CD4-positive, alpha-beta T cell treated with Interferon alpha-2 for 1 hour (primary cell): ENCODE results near the gene SLC27A3.

Experiments
- DNase-seq, 2 donors: peaks; one replicate each; pipeline ENCODE4 v3.0.0-alpha.2; 2020 to 2022

The SLC27A3 gene

DNA sequence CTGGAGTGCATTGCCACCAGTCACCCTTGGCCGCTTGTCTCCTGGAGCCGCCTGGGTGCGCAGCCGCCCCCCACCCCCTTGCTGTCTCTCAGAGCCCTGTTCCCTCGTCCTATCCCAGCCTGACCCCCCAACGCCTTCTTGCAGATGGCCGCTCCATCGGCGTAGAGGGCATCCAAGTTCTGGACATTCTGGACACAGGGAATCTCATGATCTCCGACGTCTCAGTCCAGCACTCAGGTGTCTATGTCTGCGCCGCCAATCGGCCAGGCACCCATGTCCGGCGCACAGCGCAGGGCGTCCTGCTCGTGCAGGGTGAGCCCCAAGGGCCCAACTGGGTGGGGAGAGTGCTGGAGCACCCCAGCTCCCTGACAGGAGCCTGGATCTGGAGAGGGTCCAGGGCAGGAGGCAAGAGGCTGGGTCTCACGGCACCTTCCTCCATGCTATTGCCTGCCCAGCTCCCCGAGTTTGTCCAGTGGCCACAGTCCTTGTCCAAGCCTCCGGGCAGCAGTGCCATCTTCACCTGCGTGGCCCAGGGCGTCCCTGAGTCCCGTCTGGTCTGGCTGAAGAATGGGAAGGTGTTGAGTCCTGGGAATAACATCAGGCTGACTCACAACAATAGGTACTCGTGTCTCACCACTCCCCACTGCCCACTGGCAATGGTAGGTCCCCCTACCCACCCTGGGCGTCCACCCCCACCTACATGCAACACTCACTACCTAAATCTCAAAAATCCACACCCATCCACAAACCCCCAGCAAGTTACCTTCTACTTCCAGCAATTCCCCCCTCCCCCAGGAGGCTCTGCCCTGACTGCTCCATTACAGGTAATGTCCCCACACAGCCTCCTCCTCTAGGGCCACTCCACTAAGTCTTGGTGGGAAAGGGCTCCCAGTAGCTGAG is 24.6 kb downstream of the SLC27A3 start:
- no peak for DNase-seq

DNA sequence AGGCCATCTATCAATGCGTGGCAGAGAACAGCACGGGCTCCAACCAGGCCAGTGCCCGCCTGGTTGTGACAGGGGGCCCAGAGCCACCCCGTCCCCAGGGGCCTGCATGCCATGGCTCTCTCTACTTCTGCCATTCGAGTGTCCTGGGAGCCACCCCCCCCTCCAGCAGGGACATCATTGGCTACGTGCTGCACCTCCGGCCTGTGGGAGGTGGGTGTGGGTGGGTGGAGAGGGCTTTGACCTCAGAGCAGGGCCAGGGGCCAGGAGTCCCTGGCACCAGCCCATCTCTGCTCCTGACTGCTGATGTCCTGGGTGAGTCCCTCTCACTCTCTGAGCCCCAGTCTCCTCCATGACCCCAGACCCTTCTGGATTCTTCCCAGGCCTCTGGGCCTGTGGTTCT is 25.3 kb downstream of the SLC27A3 start:
- no peak for DNase-seq

DNA sequence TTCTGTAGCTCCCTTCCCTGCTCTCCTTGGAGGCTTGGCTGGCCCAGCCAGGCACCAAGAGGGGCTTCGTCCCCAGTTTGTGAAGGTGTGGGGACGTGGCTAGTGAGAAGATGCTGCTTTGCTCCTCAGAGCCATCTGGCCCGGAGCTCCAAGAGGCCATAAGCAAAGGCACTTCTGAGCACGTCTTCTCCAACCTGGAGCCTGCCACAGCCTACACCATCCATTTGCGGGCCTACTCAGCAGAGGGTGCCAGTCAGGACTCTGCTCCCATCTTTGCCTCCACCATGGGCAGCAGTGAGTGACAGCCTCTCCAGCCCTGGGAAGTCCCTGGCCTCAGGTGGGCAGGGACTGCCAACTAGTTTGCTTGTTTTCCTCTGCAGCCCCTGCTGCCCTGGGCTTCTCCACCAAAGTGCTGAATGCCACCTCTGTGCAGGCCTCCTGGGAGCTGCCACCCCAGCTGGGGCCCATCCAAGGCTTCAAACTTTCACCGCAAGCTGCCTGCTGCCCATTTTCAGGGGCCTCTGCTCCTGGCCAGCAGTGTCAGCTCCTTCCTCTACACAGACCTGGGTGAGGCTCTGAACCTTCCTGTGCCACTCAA is 25.9 kb downstream of the SLC27A3 start:
- no peak for DNase-seq

DNA sequence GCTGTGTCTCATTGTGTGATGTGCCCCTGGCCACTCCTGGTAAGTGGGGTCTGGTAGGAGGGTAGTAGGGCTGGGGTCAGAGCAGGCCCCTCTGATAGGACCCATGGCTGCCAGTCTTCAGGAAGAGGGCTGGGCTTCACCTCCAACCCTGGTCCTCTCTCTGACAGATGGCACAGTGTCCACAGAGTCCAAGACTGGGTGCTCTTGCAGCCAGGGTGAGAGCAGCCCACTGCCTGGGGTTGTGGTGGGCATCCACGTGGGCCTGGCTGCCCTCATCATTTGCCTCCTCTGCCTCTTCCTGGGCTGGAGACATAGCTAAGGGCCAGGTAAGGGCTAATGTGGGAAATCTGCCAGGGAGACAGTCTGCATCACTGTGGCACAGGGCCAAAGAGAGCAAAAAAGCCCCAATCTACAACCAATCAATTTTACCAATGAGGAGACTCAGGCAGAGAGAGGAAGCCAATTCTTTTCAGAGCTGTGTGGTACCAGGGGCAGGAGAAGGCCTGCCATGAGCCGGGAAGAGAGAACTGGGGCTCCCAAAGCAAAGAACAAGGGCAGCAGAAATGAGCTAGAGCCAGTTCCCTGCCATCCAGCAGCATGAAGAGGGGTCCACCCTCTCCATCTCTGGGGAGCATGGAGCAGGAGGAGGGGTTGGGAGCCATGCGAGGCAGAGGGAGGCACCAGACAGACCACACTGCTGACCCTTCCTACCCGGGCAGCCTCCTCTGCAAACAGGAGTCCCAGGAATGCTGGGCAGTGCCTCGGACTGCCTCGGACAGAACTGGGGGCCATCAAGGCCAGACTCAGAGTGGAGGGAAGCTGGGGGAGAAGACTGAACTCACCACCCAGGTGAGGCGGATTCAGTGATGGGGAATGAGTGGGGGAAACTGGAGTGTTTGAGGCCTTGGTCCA is 26.8 kb downstream of the SLC27A3 start:
- no peak for DNase-seq

DNA sequence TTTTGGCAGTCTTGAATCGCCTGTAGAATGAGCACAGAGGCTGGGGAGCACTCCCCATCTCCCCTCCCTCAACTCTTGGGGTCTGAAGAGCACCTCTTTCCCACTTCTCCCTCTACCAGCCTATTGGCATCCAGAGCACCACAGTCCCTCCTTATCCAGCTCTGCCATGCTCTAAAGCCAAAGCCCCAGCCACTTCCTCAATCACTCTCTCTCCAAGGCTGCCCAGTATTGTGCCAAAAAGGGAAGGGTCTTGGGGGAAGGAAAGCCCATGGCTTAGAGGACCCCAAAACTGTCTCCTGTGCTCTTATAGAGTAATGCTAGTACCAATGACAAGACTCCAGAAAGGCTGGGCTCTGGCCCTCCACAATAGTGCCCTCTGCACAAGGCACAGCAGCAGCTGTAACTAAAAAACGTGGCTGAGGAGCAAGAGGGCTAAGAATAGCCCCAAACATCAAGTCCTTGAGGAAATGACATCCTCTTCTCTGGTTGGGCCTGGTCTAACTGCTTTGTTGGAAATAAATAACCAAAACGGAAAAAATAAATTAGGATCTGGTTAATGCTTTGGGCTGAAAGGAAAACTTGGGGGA is 28.4 kb downstream of the SLC27A3 start:
- no peak for DNase-seq

DNA sequence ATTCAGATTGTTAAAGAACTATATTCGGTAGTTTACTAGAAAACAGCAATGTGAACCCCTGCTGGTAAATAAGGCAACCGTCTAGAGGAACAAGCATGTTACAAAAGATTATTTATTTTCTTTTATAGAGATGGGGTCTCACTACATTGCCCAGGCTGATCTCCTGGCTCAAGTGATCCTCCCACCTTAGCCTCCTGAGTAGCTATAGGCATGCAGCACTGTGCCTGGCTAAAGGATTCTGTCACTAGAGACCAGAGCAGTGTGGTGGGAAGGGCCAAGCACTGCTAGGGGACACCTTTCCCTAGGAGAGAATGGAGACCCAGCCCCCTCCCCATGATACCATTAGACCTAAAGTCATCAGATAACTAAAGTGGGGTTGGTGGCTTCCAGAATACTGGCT is 28.9 kb downstream of the SLC27A3 start:
- DNase-seq = no peak

DNA sequence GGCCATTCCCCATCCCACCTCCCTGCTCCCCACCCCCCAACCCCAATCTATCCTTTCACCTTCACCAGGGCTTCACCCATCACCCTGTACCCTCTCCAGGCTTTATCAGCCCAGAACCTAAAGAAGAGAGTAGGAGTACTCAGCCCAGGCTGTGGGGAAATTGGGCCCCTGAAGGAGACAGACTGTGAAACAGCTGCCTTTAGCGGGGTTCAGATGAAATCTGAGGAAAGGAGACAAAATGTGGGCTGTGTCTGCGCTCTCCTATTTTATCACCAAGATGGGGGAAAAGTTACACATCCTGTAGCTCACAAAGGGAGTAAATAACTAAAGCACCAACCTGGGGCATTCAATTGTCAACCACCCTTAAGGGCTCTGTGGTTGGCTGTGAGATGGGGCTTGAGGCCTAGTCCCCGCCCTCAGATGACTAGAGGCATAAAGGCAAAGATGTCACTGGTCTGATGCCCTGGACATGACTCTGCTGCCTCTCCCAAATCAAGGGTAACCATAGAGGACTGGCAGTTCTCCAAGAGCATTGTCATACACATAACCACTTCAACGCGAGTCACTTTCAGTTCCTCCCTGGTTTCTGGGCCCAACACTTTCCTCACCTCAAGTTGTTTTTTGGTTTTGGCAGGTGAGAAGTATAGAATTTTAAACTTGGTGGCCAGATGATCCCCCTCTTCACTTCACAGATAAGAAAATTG is 30.0 kb downstream of the SLC27A3 start:
- DNase-seq = peak; percentile 87

DNA sequence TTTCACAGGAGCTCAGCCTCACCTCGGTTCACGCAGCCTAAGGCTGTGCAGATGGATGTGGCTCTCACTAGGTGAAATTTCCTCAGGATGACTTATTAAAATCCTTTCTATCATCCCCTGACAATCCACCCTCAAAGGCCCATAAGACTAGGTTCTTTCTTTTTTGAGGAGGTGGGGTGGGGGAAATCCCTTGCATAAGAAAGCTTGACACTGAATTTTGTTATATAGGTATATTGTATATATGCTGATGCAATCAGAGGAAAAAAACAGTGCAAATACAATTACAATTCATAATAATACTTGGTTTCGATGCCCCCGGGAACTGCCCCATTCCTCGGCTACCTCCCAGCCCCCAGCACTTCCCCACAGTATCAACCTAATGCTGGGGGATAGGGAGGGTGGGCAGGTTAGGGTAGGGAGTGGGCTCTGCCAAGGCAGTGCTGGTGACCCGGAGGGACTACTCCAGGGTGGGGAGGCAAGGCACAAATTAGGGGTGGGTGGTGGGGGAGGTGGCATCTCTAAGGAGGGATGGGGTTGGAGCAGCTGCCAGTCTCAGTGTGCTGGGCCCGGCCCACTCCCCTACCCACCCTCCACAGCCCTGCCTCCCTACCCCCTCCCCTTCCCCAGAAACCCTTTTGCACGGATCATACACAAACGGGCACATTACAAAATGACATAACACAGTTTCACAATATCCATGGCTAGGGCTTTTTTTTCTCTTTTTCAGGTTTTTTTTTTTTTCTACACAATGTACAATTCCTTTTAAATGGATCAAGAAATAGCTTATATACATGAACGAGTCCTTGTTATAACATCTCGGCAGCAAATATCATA is 30.9 kb downstream of the SLC27A3 start:
- DNase-seq = no peak

DNA sequence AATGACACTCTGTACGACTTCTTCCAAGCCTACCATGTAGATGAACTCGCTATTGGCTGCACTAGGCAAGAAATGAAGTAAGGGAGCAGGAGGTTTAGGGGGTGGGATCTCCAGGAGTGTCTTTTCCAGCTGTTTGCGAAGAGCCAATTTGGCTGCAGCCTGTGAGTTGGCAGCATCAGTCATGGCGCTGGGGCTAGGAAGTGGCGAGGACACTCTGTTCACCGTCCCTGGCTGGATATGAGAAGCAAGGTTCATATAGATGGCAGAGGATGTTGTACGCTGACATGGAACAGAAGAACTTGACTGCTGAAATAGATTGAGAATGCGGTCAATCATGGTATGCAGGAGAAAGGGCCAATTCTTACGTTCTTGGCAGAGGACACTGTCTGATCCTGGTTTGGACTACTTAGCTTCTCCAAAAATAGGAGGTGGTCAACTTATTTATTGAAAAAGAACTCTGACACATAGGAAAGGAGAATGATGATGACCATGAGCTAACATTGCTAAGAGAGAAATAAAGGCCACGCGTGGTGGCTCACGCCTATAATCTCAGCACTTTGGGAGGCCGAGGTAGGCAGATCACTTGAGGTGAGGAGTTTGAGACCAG is 41.2 kb downstream of the SLC27A3 start:
- no peak for DNase-seq

DNA sequence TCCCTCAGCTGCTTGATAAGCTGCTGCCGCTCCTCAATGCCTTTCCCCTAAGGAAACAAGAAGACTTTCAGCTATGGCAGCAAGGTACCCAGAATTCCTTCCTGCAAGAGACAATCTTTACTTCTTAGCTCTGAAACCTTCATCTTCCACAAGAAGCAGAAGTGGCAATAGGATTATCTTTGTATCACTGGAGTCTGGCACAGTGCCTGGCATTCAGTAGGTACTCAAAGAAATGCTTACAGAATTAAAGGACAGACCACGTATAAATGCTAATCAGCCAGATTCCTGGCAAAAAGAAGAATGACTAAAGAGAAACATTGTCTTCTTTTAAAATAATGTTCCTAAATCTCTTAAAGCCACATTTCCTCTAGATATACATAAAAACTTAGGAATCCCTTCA is 43.7 kb downstream of the SLC27A3 start:
- DNase-seq = no peak

DNA sequence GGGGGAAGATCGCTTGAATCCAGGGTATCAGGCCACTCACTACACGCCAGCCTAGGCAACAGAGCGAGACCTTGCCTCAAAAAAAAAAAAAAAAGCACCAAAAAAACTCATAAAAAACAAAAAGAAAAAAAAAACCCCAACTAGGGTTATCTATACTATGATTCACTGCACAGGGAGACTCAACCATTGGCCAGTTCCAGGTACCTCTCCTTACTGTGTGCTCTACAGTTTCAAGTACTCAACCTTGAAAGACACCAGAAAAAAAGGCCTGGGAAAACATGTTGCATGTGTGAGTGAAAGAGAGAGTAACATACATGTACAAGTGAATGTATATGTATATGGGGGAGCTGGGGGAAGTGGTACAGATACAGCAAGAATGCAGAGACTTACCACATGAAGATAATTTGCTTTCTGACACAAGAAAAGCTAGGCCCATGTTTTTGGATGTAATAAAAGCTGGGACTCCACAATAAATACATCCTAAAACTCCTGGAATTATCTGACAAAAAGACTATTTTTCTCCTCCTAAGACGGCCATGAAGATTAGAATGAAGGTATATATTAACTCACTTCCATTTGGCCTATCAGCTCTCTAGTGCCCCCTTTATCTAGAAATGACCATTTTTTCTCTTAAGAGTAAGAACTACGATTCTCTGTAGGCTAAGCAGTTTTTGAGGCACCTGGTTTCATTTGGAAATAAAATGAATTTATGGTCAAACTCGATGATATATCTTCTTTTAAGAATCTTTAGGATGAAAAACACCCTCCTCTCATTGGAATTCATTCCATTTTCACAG is 52.2 kb downstream of the SLC27A3 start:
- no peak for DNase-seq
